ENCODE results near the gene BCORL1. TPM values are rescaled to one million over a fixed set of nuclear protein-coding genes. Genes with fewer than 3 reads are reported as not detected.

BCORL1 gene
- total and polyA plus RNA-seq, 2 of the 8 experiments (the other 6 are each of a cell fraction or from before 2014, with no cell fraction given): 1.4 to 6.2 TPM

DNA sequence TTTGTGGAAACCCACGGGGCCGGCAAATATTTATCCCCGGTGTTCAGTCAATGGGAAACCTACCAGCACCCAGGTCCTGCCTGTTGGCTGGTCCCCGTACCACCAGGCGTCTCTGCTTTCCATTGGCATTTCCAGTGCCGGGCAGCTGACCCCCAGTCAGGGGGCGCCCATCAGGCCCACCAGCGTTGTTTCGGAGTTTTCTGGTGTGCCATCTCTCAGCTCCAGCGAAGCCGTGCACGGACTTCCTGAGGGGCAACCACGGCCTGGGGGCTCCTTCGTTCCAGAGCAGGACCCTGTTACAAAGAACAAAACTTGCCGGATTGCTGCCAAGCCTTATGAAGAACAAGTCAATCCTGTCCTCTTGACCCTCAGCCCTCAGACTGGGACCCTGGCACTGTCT lies 32.7 kb downstream of the BCORL1 start:
- Histone ChIP-seq H3K9me3 (ENCODE audit: insufficient read depth in 2 of 2, low read depth in 1 of 2, low read length in 1 of 2) (no peaks in the 10 kb centered on the region), H3K9ac (replicated peaks in 1 of 4; ENCODE audit: extremely low read depth in 1 of 4, low read depth in 3 of 4, low read length in 3 of 4) (no peak overlapping the region), H3K23me2 (ENCODE audit: low read depth, low read length) (no peaks in the 10 kb centered on the region), H4K91ac (replicated peaks; ENCODE audit: insufficient read length, low read length) (no peak overlapping the region), H2BK12ac (ENCODE audit: low read depth, low read length) (no peak overlapping the region), H3K4me3 (ENCODE audit: extremely low read depth in 1 of 4, insufficient read depth in 2 of 4, low read depth in 3 of 4, low read length in 4 of 4) (no peak overlapping the region), H3K23ac (ENCODE audit: insufficient read length) (no peak overlapping the region), H3K27me3 (replicated peaks in 1 of 4; ENCODE audit: control insufficient read depth in 3 of 4, extremely low read depth in 1 of 4, insufficient read depth in 3 of 4, low read length in 3 of 4) (no peaks in the 10 kb centered on the region), H3K79me1 (ENCODE audit: low read depth, low read length) (no peaks in the 10 kb centered on the region), H3K14ac (ENCODE audit: insufficient read length) (no peak overlapping the region), H3K18ac (ENCODE audit: extremely low read depth, low read length) (no peak overlapping the region), H4K8ac (ENCODE audit: extremely low read depth, insufficient read depth, low read length) (no peak overlapping the region), H3K4me1 (replicated peaks in 1 of 4; ENCODE audit: control insufficient read depth in 3 of 4, insufficient read depth in 4 of 4, low read length in 3 of 4) (no peaks in the 10 kb centered on the region), H3K56ac (replicated peaks; ENCODE audit: insufficient read length, low read depth, low read length) (no peak overlapping the region), H4K5ac (ENCODE audit: insufficient read length, low read depth, low read length) (no peak overlapping the region), H2BK5ac (ENCODE audit: low read depth, low read length) (no peak overlapping the region), H2BK120ac (replicated peaks; ENCODE audit: low read depth, low read length) (no peak overlapping the region), H2AFZ (ENCODE audit: low read length) (no peak overlapping the region), H3K4me2 (ENCODE audit: insufficient read depth in 1 of 2, low read depth in 2 of 2, low read length in 2 of 2) (no peak overlapping the region), H3K79me2 (ENCODE audit: control insufficient read depth in 1 of 2, insufficient read depth in 2 of 2, low read length in 2 of 2) (no peaks in the 10 kb centered on the region), H2BK15ac (ENCODE audit: low read length) (no peak overlapping the region), H3K4ac (replicated peaks; ENCODE audit: insufficient read length, low read depth, low read length) (no peak overlapping the region), H3K36me3 (ENCODE audit: control insufficient read depth in 2 of 4, insufficient read depth in 4 of 4, low read length in 3 of 4) (peaks cover 0 to 9% (median 0%) of the 10 kb centered on the region in 4 experiments; a peak in 2 of 8 replicates), H4K20me1 (replicated peaks in 1 of 2; ENCODE audit: control insufficient read depth in 1 of 2, insufficient read depth in 2 of 2, low read length in 2 of 2) (no peaks in the 10 kb centered on the region), H3K27ac (ENCODE audit: low read depth, low read length) (no peak overlapping the region), H2AK5ac (ENCODE audit: low read depth, low read length) (no peak overlapping the region), H2BK20ac (ENCODE audit: low read length) (no peak overlapping the region)
- WGBS, 2 experiments (ENCODE audit: extremely low coverage in 1 of 2, insufficient coverage in 1 of 2, insufficient read length in 1 of 2, insufficient replicate concordance in 2 of 2, low coverage in 1 of 2, low lambda C conversion rate in 2 of 2, missing lambda C conversion rate in 1 of 2): 92% methylated on average over 9 of the region's 15 CpGs; no CpG with 5 or more reads in 1 of the 2 experiments
- no peak for DNase-seq (ENCODE audit: low read depth in 1 of 2, low spot score in 2 of 2)
- no peak for FAIRE-seq
- ChIA-PET CTCF (ENCODE audit: partially characterized antibody) (interaction anchor here (0.9 kb wide), 1 partner anchor 45 kb away, joined by 4 read pairs; no protein-coding TSS in a partner anchor), POLR2A (ENCODE audit: partially characterized antibody) (no interaction called here)
- TF ChIP-seq EP300 (IDR thresholded peaks at IDR 0.05; ENCODE audit: borderline replicate concordance in 1 of 2, low read depth in 2 of 2, low read length in 2 of 2) (no peak), KDM1A (IDR thresholded peaks at IDR 0.05; ENCODE audit: borderline replicate concordance, low read length) (no peak), CEBPB (IDR thresholded peaks at IDR 0.05; ENCODE audit: low read depth, low read length) (no peak)
